PC-3 (cell line): ENCODE measurements around the gene PRAMEF2.
"Not testable (repeated sequence)": the region's sequence is repeated elsewhere in the genome, so short reads cannot be mapped to it uniquely, and the experiment has no call there.

ENCODE experiments used
- EZH2phosphoT487 ChIP-seq: fragments of 300-600 bp; sonication (generic); IDR thresholded peaks from 2 replicates; pipeline ENCODE4 v1.6.1; 2018; ENCODE audit warnings: mild to moderate bottlenecking, antibody characterized with exemption, low read length, borderline replicate concordance
- TF ChIP-seq, protein P1 (sequence below): fragments of 300-600 bp; sonication (generic); conservative IDR thresholded peaks from 2 replicates; pipeline ENCODE4 v1.5.1; 2017; ENCODE audit warnings: antibody characterized with exemption, low read depth, mild to moderate bottlenecking, low read length

DNA sequence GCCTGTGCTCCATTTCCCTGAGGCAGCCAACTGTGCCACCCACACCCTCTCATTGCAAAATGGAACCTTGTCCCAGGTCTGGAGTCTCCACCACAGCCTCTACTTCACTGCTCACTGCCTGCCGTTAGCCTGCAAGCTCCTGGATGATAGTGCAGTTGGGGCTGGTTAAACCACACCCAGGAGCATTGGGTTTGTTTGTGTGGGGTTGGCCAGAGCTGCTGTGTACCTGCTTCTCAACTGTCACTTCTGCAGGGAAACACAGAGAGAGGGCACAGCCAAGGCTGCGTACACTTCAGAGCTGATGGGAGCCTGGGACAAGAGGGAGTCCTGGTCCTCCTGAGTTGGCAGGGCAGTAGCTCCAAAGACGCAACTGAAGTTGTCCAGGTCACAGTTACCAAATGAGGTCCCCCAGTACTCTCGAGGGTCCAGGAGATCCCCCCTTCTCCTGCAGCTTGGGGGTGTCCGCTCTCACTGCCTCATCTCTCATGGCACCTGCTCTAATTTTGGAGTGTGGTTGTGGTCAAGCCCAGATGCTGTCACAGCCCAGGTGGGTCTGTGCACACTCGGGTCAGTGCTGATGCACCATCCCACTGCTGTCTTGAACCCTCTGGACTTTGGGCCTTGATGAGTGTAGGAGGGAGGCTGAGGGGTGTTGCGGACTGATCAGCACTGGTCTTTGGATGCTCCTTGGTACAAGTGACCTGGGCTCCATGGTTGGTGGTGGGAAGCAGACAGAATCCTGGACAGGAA is 6.4 kb downstream of the PRAMEF2 start:
- TF ChIP-seq, protein P1, sequence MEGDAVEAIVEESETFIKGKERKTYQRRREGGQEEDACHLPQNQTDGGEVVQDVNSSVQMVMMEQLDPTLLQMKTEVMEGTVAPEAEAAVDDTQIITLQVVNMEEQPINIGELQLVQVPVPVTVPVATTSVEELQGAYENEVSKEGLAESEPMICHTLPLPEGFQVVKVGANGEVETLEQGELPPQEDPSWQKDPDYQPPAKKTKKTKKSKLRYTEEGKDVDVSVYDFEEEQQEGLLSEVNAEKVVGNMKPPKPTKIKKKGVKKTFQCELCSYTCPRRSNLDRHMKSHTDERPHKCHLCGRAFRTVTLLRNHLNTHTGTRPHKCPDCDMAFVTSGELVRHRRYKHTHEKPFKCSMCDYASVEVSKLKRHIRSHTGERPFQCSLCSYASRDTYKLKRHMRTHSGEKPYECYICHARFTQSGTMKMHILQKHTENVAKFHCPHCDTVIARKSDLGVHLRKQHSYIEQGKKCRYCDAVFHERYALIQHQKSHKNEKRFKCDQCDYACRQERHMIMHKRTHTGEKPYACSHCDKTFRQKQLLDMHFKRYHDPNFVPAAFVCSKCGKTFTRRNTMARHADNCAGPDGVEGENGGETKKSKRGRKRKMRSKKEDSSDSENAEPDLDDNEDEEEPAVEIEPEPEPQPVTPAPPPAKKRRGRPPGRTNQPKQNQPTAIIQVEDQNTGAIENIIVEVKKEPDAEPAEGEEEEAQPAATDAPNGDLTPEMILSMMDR = not testable (repeated sequence)
- not testable (repeated sequence) for TF ChIP-seq EZH2phosphoT487
